Heart left ventricle (tissue), 13 donors: ENCODE data around the gene TRIM66.

Experiments
- CTCF ChIP-seq, 12 donors: fragments of 200-600 bp; sonication (generic) in 4 of 12; IDR thresholded peaks; one replicate each; pipeline versions ENCODE4 v1.5.0 to v1.8.0; 2018 to 2022; ENCODE audit warnings: antibody characterized with exemption in 12 of 12, mild to moderate bottlenecking in 5 of 12
- POLR2A ChIP-seq, 2 donors: fragments of 450-650 bp; IDR thresholded peaks; one replicate each; pipeline ENCODE4 v1.6.1; 2017; ENCODE audit warnings: antibody characterized with exemption in 2 of 2, mild to moderate bottlenecking in 2 of 2, moderate library complexity in 2 of 2
- donor health status: ischemic (EF 13 %, LVEDD 7.1; RV severe dilation, severe dysfunction).
- donor health status: DM: no; HTN: yes; CAD: no.
- donor health status: DM: no; HTN: no; CAD: no.
- donor health status: ischemic (EF 25% LVEDD 6.9; RV normal size, moderate dysfunction).
- donor health status: ischemic (EF 25% LVEDD 5.7; RV mildly dilated, moderate dysfunction).
- donor health status: ischemic (EF 35%, LVEDD 5.7; RV mildly dilated, moderate dysfunction).
- donor health status: nonischemic (EF 11% LVEDD 7.7; RV severe dilation, severe dysfunction).
- donor health status: DM: yes; HTN: yes; CAD: no.
- donor health status: PGD.
- donor health status: ischemic (EF 29% LVEDD 5.4; RV normal size, mild dysfunction).
- donor health status: nonischemic (EF 23%, LVEDD 6.1; RV moderate dilation, normal function).

- TF ChIP-seq POLR2A (IDR thresholded peaks at IDR 0.05): no peak
- TF ChIP-seq CTCF (IDR thresholded peaks at IDR 0.05): no peak
These were observed 16.5 kb upstream of the TRIM66 start for GRCh38 chr11:8698917-8699441.
